ENCODE data around the gene ATXN10.
A peak's percentile ranks its signal among the peaks of the same experiment; 100 is the strongest.
"Not testable (repeated sequence)": the region's sequence is repeated elsewhere in the genome, so short reads cannot be mapped to it uniquely, and the experiment has no call there.

The ATXN10 gene

DNA sequence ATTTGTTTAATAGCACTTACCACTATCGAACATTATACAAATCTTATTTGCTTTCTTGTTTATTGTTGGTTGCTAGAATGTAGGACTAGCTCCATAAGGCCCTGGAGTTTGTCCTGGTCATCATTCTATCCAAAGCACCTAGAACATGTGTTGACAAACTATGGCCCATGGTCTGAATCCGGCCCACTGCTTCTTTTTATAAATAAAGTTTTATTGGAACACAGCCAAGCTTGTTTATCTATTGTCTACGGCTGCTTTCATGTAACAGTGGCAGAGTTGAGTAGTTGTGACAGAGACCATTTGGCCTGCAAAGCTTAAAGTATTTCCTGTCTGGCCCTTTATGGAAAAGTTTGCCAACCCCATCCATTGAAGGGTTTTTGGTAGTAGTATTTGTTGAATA lies 38.8 kb downstream of the ATXN10 start:
- no peak for DNase-seq

GRCh38 chr22:45714390-45714789 lies 42.8 kb downstream of the ATXN10 start:
- not testable (repeated sequence) for DNase-seq

GRCh38 chr22:45717789-45718188 lies 46.2 kb downstream of the ATXN10 start:
- DNase-seq, result no peak

- peak; percentile 5 to 71 for DNase-seq
Measured at GRCh38 chr22:45718391-45718790, 46.8 kb downstream of the ATXN10 start.

DNA sequence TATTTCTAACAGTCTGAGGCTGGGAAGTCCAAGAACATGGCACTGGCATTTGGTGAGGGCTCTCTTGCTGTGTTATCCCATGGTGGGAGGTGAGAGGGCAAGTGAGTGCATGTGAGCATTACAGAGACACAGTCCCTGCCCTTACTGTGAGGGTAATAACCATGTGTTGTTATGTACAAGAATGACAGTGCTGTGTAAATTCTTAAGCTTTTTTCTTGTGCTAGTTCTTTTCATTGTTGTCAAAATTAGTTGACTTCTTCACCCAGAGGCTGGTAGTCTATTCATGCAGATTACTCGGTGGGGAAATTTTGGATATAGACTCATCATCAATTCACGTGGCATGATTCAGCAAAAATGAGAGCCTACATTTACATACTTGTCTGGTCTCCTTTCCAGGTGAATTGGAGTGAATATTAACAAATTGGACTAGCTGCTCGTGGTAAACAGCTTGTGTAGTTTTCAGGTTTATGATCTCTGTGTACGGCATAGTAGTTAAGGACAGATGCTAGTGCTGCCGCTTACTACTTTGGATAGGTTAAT lies 49.3 kb downstream of the ATXN10 start:
- DNase-seq, result no peak

- no peak for DNase-seq
Measured at GRCh38 chr22:45722006-45722405, 50.4 kb downstream of the ATXN10 start.

GRCh38 chr22:45726081-45726480 lies 54.4 kb downstream of the ATXN10 start:
- no peak for DNase-seq

DNA sequence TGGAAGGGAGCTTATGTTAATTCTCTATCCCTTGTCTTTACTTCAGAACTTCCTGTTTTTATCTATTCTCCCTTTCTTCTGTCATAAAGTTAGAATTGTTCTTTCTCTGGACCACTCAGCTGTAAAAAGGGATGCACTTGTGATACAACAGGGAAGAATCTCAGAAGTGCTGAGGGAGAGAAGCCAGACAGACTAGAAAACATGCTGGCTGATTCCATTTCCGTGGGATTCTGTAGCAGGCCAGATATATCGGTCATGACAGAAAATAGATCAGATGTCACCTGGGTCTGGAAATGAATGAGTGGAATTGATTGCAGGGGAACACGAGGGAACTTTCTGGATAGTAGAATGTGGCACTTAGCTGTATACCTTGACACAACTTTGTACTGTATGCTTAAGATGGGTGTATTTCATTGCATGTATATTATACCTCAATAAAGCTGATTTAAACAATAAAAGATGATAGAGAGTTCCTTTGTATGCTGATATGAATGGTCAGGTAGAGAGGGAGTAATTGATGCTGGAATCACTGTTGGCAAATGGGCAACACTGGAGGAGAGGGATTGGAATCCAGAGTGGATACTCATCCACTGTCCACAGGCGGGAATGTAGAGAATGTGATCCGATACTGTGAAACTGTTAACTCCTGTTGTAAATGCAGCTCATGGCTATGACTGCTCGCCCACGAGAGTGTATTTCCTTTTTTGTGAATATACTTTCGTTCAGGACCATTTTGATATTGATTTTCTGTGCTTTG lies 59.6 kb downstream of the ATXN10 start:
- DNase-seq, result no peak

- DNase-seq, result no peak
Measured at GRCh38 chr22:45731798-45732495, 60.3 kb downstream of the ATXN10 start.

DNA sequence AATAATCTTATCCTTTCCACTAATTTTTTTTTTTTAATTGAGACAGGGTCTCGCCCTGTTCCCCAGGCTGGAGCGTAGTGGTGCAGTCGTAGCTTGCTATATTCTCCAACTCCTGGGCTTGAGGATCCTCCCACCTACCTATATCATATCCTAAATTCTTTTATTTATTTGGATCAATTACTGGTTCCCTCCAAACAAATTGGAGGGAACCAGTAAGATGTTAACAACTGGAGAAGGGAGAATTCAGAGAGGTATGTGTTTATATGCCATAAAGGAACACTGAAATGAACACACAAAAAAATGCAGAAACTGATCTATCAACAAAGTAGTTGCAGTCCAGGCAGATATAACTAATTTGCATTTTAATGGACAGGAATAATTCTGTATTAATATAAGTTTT lies 63.6 kb downstream of the ATXN10 start:
- DNase-seq, result no peak

DNA sequence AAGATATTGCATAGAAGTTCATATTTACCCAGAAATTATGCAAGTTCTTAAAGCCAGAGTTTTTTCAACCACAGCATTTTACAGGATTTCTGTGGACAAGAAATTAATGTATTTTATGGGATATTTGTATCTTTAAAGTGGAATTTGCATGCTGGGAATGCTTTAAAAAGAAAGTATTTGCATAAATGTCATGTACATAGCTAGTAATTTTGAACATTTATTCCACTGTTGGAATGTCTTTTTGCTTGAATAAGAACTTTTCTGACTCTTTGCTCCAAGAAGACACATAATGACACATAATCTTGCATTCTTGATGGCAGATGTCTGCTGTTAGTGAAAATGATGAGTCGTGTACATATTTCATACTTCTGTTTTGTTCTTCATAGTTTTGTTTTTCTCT lies 66.6 kb downstream of the ATXN10 start:
- no peak for DNase-seq

GRCh38 chr22:45740236-45740635 lies 68.6 kb downstream of the ATXN10 start:
- no peak for DNase-seq

DNA sequence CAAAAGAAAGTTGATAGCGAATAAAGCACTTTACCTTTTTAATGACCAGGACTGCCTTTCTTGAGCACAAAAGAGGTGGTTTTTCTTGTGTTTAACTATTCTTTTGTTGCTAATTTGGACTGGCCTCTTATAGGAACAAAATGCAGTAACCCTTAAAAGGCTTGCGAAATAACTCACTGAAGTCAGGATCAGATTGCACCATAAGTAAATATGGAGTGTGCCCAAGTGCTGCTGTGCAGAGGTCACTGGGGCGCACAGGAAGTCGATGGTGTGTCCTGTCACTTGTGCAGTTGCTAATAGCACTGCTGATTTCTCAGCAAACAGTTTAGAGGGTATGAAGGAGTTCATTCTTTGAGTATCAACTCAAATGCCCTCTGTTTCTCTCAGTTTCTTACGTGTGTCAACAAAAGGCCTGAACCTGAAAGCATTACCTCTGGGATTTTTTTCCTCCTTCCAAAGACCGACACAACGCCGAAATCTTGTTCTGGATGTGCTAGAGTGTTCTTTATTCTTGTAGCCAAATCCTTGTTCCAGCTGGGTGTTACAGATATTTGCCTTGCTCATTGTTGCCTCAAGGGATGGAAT lies 71.3 kb downstream of the ATXN10 start:
- peak in 1 of 2 experiments; percentile 19 for DNase-seq

- DNase-seq, result no peak
Measured at GRCh38 chr22:45743687-45744086, 72.1 kb downstream of the ATXN10 start.

DNA sequence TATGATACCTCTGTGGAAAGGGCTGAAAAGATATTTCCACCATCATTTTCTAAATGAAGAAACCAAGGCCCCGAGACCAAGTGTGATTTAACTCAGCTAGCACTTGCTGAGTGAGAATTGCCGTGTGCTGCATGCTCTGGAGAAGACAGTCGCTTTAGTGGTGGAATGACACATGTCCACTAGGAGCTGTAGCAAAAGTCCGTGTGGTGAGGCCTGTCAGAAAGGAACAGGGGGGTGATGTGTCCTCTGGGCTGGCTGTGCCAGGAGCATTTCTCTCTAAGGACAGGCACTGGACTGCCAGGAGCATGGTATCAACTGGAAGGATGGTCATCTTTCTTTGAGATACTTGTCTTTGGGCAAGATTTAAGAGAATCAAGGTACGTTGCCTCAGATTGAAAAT lies 72.8 kb downstream of the ATXN10 start:
- DNase-seq, result no peak

GRCh38 chr22:45750626-45751025 lies 79.0 kb downstream of the ATXN10 start:
- DNase-seq, result no peak

- no peak for DNase-seq
Measured at GRCh38 chr22:45752036-45752435, 80.4 kb downstream of the ATXN10 start.

GRCh38 chr22:45754822-45755221 lies 83.2 kb downstream of the ATXN10 start:
- no peak for DNase-seq

DNA sequence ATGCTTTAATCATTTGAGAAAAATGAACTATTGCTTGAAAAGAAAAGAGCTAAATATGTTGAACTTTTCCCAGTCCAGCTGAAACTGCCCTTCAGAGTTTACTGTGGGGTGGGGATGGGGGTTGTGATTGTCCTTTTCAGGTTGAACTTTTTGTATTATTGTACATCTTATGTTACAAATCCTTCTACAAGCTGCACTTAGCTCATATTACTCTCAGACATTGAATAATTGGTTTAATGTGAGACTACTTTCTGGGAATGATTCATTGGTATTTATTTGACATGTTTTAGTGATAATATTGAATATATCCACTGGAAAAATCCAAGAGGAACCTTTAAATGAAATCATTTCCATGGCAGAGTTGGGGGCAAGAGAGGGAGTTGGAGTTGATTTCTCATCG lies 84.9 kb downstream of the ATXN10 start:
- no peak for DNase-seq

GRCh38 chr22:45757068-45757467 lies 85.4 kb downstream of the ATXN10 start:
- no peak for DNase-seq

GRCh38 chr22:45757936-45758335 lies 86.3 kb downstream of the ATXN10 start:
- DNase-seq, result no peak

DNA sequence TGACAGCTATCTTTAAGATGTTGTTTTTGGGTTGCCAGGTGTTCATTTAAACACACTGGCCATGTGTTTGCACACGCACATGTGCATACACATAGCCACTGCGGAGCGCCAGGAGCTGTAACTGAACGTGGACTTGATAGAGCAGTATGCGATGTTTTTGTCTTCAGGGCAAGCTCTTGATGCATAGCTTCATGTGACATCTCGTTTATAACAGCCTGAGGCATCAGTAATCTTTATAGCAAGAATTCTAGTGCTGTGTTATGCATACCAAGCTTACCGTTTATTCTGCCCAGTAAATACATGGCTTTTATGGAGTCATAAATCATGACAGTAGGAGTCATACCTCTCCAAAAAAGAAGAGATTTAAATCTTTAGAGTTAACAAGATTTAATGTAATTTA lies 87.0 kb downstream of the ATXN10 start:
- DNase-seq, result no peak

DNA sequence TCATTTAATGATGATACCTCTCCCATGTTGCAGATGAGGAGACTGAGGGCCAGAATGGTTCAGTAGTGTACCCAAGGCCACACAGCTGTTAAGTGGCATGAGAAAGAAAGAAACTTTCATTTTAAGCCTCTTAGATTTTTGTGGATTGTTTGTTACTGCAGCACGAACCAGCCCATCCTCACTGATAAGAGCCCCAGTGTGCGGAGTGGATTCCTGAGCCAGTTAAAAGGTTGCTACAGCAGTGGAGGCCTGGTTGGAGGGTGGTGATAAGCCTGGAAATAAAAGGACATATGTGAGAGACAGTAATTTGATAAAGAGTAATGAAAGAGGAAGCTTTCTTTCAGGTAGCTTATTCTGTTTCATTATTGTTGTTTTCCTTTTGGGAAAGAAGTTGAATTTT lies 89.0 kb downstream of the ATXN10 start:
- DNase-seq, result no peak

All from NCI-H2081 (cell line).